ENCODE results near the gene CAMK2D. TPM values are rescaled to one million over a fixed set of nuclear protein-coding genes. Genes with fewer than 3 reads are reported as not detected.

Gene CAMK2D
- total and polyA plus RNA-seq, 10 donors: 5.9 to 44.2 (median 33.3) TPM

- peaks cover 0 to 22% (median 0%) of the 10 kb centered on the region in 6 donors for H3K36me3 ChIP-seq
- 92 to 100% (median 94%) methylated on average over 1 of the region's 1 CpG for WGBS, 5 donors
- peaks cover 3 to 18% (median 10%) of the 10 kb centered on the region in 6 donors for H3K4me1 ChIP-seq
- TF ChIP-seq CTCF (IDR thresholded peaks at IDR 0.05 in 8 of 11, conservative IDR thresholded peaks at IDR 0.05 in 3 of 11): no peak
- no peak for TF ChIP-seq POLR2AphosphoS5 (IDR thresholded peaks at IDR 0.05)
- no peak for TF ChIP-seq POLR2A (IDR thresholded peaks at IDR 0.05)
- intact Hi-C loops (cut with DNase I; ENCODE audit: low total_unique reads): loop anchor here (10.0 kb wide), 1 partner anchor 86 kb away; no protein-coding TSS in a partner anchor
- H3K9me3 ChIP-seq: no peaks in the 10 kb centered on the region
- H3K27me3 ChIP-seq (replicated peaks in 1 of 7): no peaks in the 10 kb centered on the region
- DNase-seq: no peak
- peak overlapping the region; percentile 6 to 62 (median 37) for H3K27ac ChIP-seq
- H3K4me3 ChIP-seq: no peak overlapping the region
These were observed 213.2 kb downstream of the CAMK2D start for GRCh38 chr4:113548303-113548702.

GRCh38 chr4:113547487-113548042 lies 214.0 kb downstream of the CAMK2D start:
- intact Hi-C loops (cut with DNase I; ENCODE audit: low total_unique reads): loop anchor here (10.0 kb wide), 1 partner anchor 87 kb away; no protein-coding TSS in a partner anchor
- Histone ChIP-seq H3K4me3 (no peak overlapping the region), H3K36me3 (peaks cover 0 to 22% (median 0%) of the 10 kb centered on the region in 6 donors), H3K27me3 (replicated peaks in 1 of 7) (no peaks in the 10 kb centered on the region), H3K27ac (peak overlapping the region; percentile 6 to 62 (median 37)), H3K9me3 (no peaks in the 10 kb centered on the region), H3K4me1 (peaks cover 3 to 18% (median 10%) of the 10 kb centered on the region in 6 donors)
- DNase-seq: peak; percentile 94
- 8 to 16% (median 11%) methylated on average over 5 of the region's 5 CpGs for WGBS, 5 donors
- TF ChIP-seq POLR2A (IDR thresholded peaks at IDR 0.05): no peak
- TF ChIP-seq CTCF (IDR thresholded peaks at IDR 0.05 in 8 of 11, conservative IDR thresholded peaks at IDR 0.05 in 3 of 11): peak; percentile 94 to 98 (median 97)
- TF ChIP-seq POLR2AphosphoS5 (IDR thresholded peaks at IDR 0.05): peak in 2 of 3 donors; percentile 15 to 85

- DNase-seq: no peak
- Histone ChIP-seq H3K4me3 (no peak overlapping the region), H3K27me3 (replicated peaks in 1 of 7) (no peaks in the 10 kb centered on the region), H3K4me1 (peaks cover 0 to under 1% (median 0%) of the 10 kb centered on the region in 6 donors), H3K9me3 (no peaks in the 10 kb centered on the region), H3K36me3 (peaks cover 0 to 6% (median 0%) of the 10 kb centered on the region in 6 donors), H3K27ac (no peak overlapping the region)
- TF ChIP-seq POLR2A (IDR thresholded peaks at IDR 0.05): no peak
- no peak for TF ChIP-seq CTCF (IDR thresholded peaks at IDR 0.05 in 8 of 11, conservative IDR thresholded peaks at IDR 0.05 in 3 of 11)
- no peak for TF ChIP-seq POLR2AphosphoS5 (IDR thresholded peaks at IDR 0.05)
- intact Hi-C loops (cut with DNase I; ENCODE audit: low total_unique reads): loop anchor here (10.0 kb wide), 1 partner anchor 93 kb away; no protein-coding TSS in a partner anchor
These were observed 219.6 kb downstream of the CAMK2D start for GRCh38 chr4:113541933-113542332.

- peaks cover 0 to 6% (median 0%) of the 10 kb centered on the region in 6 donors for H3K36me3 ChIP-seq
- H3K27me3 ChIP-seq (replicated peaks in 1 of 7): no peaks in the 10 kb centered on the region
- H3K4me3 ChIP-seq: no peak overlapping the region
- intact Hi-C loops (cut with DNase I; ENCODE audit: low total_unique reads): loop anchor here (10.0 kb wide), 1 partner anchor 94 kb away; no protein-coding TSS in a partner anchor
- H3K27ac ChIP-seq: no peak overlapping the region
- H3K4me1 ChIP-seq: no peaks in the 10 kb centered on the region
- 61 to 83% (median 74%) methylated on average over 1 of the region's 1 CpG for WGBS, 5 donors
- no peaks in the 10 kb centered on the region for H3K9me3 ChIP-seq
- TF ChIP-seq POLR2AphosphoS5 (IDR thresholded peaks at IDR 0.05): no peak
- no peak for TF ChIP-seq POLR2A (IDR thresholded peaks at IDR 0.05)
- TF ChIP-seq CTCF (IDR thresholded peaks at IDR 0.05 in 8 of 11, conservative IDR thresholded peaks at IDR 0.05 in 3 of 11): no peak
- DNase-seq: no peak
These were observed 220.7 kb downstream of the CAMK2D start for GRCh38 chr4:113540859-113541258.
